Breast epithelium (tissue), 4 donors: Measurements from ENCODE around the gene KSR2. TPM values are rescaled to one million over a fixed set of nuclear protein-coding genes. Genes with fewer than 3 reads are reported as not detected.

Source experiments
- DNase-seq, 2 donors: peaks; one replicate each; pipeline ENCODE4 v3.0.0-alpha.2; 2019; ENCODE audit warnings: low spot score in 2 of 2
- H3K27ac ChIP-seq, 2 donors: fragments of 200-600 bp; sonication (generic) in 1 of 2; one replicate each; pipeline ENCODE4 v1.5.1; 2016 to 2019; ENCODE audit warnings: mild to moderate bottlenecking in 1 of 2
- H3K27me3 ChIP-seq, 2 donors: fragments of 200-600 bp; sonication (generic) in 1 of 2; one replicate each; pipeline versions ENCODE4 v1.5.1 to v1.6.0; 2017 to 2019; ENCODE audit warnings: control low read depth in 1 of 2, mild to moderate bottlenecking in 1 of 2
- H3K36me3 ChIP-seq: fragments of 200-600 bp; one replicate; pipeline ENCODE4 v1.5.1; 2019
- H3K4me1 ChIP-seq, 2 donors: fragments of 200-600 bp; sonication (generic); one replicate each; pipeline ENCODE4 v1.5.1; 2016 to 2019; ENCODE audit warnings: control low read depth in 1 of 2
- H3K4me3 ChIP-seq, 3 donors: fragments of 200-600 bp; sonication (generic); 1 replicate in 2 of 3; 2 replicates in 1 of 3; pipeline ENCODE4 v1.5.1; 2016 to 2019; ENCODE audit warnings: mild to moderate bottlenecking in 3 of 3, moderate library complexity in 2 of 3
- H3K9me3 ChIP-seq, 2 donors: fragments of 200-600 bp; sonication (generic) in 1 of 2; one replicate each; pipeline ENCODE4 v1.5.1; 2016 to 2019; ENCODE audit warnings: control low read depth in 1 of 2
- CTCF ChIP-seq, 3 donors: fragments of 450-650 bp; IDR thresholded peaks; one replicate each; pipeline ENCODE4 v1.5.1; 2016 to 2017; ENCODE audit warnings: antibody characterized with exemption in 3 of 3, mild to moderate bottlenecking in 3 of 3, moderate library complexity in 3 of 3
- POLR2A ChIP-seq: fragments of 450-650 bp; IDR thresholded peaks from one replicate; pipeline ENCODE4 v1.6.1; 2016; ENCODE audit warnings: antibody characterized with exemption, mild to moderate bottlenecking, moderate library complexity
- POLR2AphosphoS5 ChIP-seq, 3 donors: sonication (generic); formaldehyde crosslinking; IDR thresholded peaks; one replicate each; pipeline ENCODE4 v1.6.1; 2017; ENCODE audit warnings: antibody characterized with exemption in 3 of 3
- intact Hi-C: fragments of 100-400 bp; cut with DNase I; formaldehyde crosslinking; loops from one replicate; pipeline ENCODE4 v1.15.1; 2023; ENCODE audit warnings: low total_unique reads
- total RNA-seq, 3 donors: library from RNA; depleted of rRNA; stranded (reverse); fragments of >200 nt; gene quantifications; one replicate each; pipeline ENCODE4 v1.1.0, GENCODE V29; 2016

Gene KSR2
- total RNA-seq, 3 donors from 2014 or later: under 0.01 to 1.9 (median 0.33) TPM

GRCh38 chr12:117679776-117680175, 289.0 kb downstream of the KSR2 start:
- H3K9me3 ChIP-seq: peaks cover 0 to 5% of the 10 kb centered on the region in 2 donors
- no peaks in the 10 kb centered on the region for H3K4me1 ChIP-seq
- intact Hi-C loops: loop anchor here (2.0 to 10.0 kb wide), 2 partner anchors 43 to 1565 kb away; no protein-coding TSS in a partner anchor

DNA sequence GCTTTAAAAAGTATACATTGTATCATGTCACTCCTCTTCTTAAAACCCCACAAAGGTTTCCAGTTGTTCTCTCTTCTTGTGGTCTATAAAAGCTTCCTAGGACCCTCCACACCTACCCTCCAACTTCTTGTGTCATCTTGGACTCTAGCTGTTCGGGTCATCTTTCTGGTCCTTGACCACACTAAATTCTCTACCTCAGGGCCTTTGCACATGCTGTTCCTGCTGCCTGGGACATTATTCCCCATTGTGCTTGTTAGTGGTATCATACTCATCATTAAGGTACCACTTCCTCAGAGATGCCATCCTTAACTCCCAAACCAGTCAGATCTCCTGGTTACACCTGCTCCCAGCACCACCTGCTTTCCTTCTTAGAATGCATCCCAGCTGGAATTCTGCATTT, 294.0 kb downstream of the KSR2 start:
- Histone ChIP-seq H3K36me3 (no peaks in the 10 kb centered on the region), H3K4me3 (no peak overlapping the region), H3K4me1 (no peaks in the 10 kb centered on the region), H3K27ac (no peak overlapping the region), H3K27me3 (no peaks in the 10 kb centered on the region), H3K9me3 (peaks cover 0 to 5% of the 10 kb centered on the region in 2 donors)
- TF ChIP-seq POLR2A: no peak
- no peak for TF ChIP-seq POLR2AphosphoS5 (IDR thresholded peaks at IDR 0.05)
- TF ChIP-seq CTCF (IDR thresholded peaks at IDR 0.05): no peak
- intact Hi-C loops: loop anchor here (10.0 kb wide), 1 partner anchor 1560 kb away; no protein-coding TSS in a partner anchor
- no peak for DNase-seq

More at GRCh38 chr12:117679776-117680175, 289.0 kb downstream of the KSR2 start:
- no peaks in the 10 kb centered on the region for H3K27me3 ChIP-seq
- DNase-seq: no peak
- no peak overlapping the region for H3K27ac ChIP-seq
- TF ChIP-seq CTCF (IDR thresholded peaks at IDR 0.05) (no peak), POLR2A (no peak), POLR2AphosphoS5 (IDR thresholded peaks at IDR 0.05) (no peak)
- no peaks in the 10 kb centered on the region for H3K36me3 ChIP-seq
- no peak overlapping the region for H3K4me3 ChIP-seq

DNA sequence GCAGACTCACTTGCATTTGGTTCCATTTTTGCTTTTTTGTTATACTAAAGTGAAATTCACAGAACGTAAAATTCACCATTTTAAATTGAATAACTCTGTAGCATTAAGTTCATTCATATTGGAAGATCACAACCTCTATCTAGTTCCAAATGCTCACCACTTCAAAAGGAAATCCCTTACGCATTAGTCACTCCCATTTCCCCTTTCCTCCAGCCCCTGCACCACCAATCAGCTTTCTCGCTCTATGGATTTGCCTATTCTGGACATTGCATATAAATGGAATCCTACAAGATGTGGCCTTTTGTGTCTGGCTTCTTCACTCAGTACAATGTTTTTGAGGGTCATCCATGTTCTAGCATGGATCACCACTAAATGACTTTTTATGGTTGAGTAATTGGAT, 294.5 kb downstream of the KSR2 start:
- TF ChIP-seq CTCF (IDR thresholded peaks at IDR 0.05): no peak
- TF ChIP-seq POLR2A: no peak
- no peak for TF ChIP-seq POLR2AphosphoS5 (IDR thresholded peaks at IDR 0.05)
- Histone ChIP-seq H3K4me1 (no peaks in the 10 kb centered on the region), H3K27ac (no peak overlapping the region), H3K27me3 (no peaks in the 10 kb centered on the region), H3K36me3 (no peaks in the 10 kb centered on the region), H3K4me3 (no peak overlapping the region), H3K9me3 (peaks cover 0 to 5% of the 10 kb centered on the region in 2 donors)
- intact Hi-C loops: loop anchor here (10.0 kb wide), 1 partner anchor 1560 kb away; no protein-coding TSS in a partner anchor
- no peak for DNase-seq

DNA sequence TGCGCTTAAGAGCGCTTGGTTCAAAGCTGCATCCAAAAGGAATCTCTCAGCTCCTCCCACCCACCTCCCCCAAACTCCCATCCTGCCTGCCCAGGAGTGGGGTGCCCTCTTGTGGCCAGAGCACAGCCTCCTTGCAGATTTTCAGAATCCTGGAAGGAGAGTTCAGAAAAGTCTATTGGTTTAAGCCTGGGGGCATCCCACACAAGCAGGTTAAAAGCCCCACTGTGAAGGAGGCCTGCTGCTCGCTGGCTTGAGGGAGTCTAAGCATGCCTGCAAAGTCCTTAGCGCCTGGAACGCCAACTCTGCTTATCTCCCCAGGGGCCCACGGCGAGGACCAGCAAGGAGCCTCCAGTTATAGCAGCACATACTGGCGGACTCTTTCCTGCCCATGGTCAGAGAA, 297.1 kb downstream of the KSR2 start:
- Histone ChIP-seq H3K27ac (no peak overlapping the region), H3K36me3 (no peaks in the 10 kb centered on the region), H3K27me3 (no peaks in the 10 kb centered on the region), H3K4me1 (no peaks in the 10 kb centered on the region), H3K9me3 (no peaks in the 10 kb centered on the region), H3K4me3 (no peak overlapping the region)
- no peak for DNase-seq
- TF ChIP-seq POLR2AphosphoS5 (IDR thresholded peaks at IDR 0.05) (no peak), CTCF (IDR thresholded peaks at IDR 0.05) (peak in 1 of 3 donors; percentile 16)
- intact Hi-C loops: loop anchor here (10.0 kb wide), 1 partner anchor 1557 kb away; no protein-coding TSS in a partner anchor

GRCh38 chr12:117664169-117664568, 304.6 kb downstream of the KSR2 start:
- H3K27me3 ChIP-seq: no peaks in the 10 kb centered on the region
- TF ChIP-seq CTCF (IDR thresholded peaks at IDR 0.05): no peak
- no peak for TF ChIP-seq POLR2AphosphoS5 (IDR thresholded peaks at IDR 0.05)
- TF ChIP-seq POLR2A: no peak
- H3K4me1 ChIP-seq: no peaks in the 10 kb centered on the region
- H3K9me3 ChIP-seq: no peaks in the 10 kb centered on the region
- no peaks in the 10 kb centered on the region for H3K36me3 ChIP-seq
- H3K4me3 ChIP-seq: no peak overlapping the region
- no peak overlapping the region for H3K27ac ChIP-seq
- intact Hi-C loops: no loop called here
- no peak for DNase-seq
